GM18870 (cell line): Measurements from ENCODE around the gene KRT86.

ENCODE experiments used
- ATAC-seq: cut with Tn5 transposase; IDR thresholded peaks from one replicate; pipeline ENCODE4 v1.9.1; 2021; ENCODE audit warnings: moderate library complexity; ENCODE audit not compliant: unreplicated experiment

Gene KRT86

DNA sequence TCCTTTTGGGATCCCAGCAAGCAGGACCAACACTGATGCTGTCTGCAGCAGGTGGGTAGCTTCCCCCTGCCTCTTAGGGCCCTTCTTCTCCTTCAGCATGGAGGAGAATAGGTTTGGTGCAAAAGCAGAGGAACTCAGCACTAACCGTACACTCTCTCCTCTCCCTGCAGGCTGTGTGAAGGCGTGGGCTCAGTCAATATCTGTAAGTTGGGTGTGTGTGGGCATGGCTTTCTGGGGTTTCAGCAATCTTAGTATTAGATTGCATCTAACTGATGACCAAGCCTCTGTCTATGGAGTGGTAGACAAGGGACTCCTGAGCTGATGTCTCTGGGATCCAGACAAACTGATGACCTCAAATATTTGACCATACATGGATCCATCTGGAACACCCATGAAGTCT is 78.5 kb downstream of the KRT86 start:
- ATAC-seq: no peak

DNA sequence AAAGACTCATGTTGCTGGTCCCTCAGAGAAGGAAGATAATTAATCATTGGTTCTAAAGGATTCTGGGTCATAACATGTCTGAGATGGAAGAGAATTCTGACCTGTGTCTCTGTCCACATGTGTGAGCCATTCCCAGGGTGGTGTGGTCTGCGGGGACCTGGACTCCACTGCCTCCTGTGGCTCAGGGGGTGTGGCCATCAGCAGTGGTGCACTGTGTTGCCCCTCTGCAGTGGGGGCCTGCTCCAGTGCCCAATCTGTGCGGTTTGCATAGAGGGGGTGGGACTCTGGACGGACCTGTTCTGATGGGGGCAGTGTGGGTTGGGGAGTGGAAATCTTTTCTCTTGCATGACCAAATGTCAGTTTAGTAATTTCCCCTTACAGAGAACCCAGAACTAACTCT is 79.3 kb downstream of the KRT86 start:
- ATAC-seq: no peak

DNA sequence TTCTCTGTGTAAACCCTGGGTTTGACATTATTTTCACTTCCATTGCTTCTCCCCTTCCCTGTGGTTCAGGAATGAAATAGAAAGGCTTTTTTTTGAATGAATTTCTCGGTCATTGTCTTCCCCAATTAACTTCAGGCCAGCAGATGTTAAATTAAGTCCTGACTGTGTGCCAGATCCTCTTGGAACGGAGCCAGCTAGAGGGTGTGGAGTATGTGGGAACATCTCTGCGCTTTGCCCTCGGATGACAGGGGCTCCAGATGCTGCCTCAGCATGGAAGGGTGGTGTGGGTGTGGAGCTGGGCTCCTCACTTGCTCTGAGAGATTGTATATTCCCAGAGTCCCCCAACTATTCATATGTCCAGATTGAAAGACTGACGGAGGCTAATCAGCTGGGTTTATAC is 79.8 kb downstream of the KRT86 start:
- ATAC-seq: no peak

DNA sequence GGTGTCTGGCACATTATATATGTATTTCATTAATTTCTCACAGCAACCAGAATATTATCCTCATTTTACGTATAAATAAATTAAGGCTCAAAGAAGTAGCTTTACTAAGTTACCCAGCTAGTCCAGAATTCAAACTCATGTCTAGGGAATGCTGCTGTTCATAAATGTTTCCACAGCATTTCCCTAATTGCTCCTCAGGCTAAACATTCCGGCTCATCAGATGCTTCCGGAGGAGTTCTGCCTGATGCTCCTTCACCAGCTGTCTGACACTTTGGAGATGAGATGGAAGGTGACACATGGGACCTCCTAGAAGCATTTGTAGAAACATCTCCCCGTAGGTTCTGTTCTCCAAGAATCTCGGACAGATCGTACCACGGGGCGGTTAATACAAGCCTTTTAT is 80.7 kb downstream of the KRT86 start:
- no peak for ATAC-seq

DNA sequence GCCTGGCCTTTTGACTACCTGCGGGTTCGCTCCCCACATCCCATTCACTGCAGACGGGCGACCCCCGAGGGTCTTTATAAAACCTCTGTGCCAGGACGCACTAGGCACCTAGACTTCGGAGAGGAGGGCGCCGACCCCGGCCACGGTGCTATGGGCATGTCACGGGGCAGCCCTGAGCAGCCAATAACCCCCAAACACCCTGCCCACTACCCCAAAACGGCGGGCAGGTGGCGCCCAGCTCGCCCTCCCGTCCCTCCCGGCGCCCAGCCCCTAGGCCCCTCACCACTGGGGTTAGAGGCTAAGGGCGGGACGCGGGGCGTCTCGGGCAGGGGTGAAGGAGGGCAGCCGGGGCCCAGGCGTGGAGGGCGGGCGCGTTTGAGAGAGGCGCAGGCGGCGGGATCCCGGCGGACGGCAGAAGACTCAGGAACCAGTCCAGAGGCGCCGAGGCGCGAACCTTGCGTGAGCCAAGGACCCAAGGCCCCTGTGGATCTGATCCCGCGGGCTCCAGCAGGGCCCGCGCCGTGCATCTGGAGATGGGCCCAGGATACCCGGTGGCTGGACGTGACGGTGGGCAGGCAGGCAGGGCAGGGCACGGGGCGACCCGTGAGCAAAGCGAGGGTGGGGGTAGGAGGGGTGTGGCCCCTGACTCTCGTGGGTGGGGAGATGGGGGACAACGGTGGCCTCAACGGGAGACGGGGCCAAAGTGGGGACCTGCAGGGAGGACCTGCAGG is 81.8 kb downstream of the KRT86 start:
- ATAC-seq: no peak

DNA sequence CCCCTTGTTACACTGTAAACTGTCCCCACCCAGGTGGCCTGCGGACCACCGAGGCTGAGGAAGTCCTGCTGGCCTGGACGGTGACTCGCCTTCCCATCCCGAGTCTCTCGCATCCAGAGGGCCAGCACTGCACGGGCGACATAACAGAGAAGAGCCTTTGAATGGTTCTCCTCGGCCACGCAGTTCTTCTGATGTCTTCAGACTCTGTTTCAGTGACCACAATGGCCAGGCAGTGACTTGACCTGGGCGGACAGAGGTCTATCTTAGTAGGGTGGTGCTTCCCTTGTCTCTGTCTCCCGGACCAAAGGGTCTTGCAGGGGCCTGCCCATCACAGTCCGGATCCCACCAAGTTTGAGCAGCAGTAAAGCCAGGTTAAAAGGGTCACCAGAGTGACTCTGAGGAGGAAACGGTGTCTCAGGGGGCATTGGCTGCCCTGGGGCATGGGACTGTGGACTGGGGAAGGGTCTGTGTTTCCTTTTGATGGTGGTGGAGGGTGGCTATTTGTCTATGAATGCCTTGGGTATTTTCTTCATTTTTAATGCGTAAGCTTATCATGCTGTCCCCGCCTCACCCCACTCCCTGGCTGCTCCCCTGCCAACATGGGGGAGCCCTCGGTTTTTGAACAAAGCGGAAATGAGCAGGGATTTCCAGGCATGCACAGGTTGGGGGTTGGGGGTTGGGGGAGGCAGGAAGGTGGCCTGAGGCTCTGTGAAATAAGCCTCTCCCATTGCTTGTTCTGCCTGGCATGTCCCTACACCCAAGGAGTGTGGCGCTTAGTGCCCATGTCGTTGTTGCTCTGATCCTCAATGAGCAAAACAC is 82.5 kb downstream of the KRT86 start:
- no peak for ATAC-seq
